IPS-NIHi7 (cell line): ENCODE measurements around the gene MAP1LC3A.
A peak's percentile ranks its signal among the peaks of the same experiment; 100 is the strongest.

Experiments
- DNase-seq: peaks from one replicate; pipeline ENCODE4 v3.0.0; 2012; ENCODE audit warnings: mixed read lengths; ENCODE audit errors: extremely low spot score

Gene MAP1LC3A

DNA sequence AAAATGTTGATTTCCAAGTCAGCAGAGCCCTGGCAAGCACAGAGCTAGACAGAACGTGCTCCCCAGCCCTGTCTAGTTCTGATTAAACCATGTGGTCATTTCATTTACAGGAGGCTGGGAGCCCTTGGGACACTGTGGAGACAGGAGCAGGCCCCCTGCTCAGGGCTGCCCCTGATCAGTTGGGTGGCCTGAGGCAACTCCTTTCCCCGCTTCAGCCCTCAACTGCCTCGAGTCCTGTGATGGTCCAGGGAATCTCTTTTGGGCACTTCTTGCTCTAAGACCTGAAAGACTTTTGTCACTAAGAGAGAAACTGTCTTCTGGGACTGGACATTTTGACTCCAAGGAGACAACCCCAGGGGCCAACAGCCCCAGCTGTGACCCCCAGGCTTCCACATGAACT lies 28.8 kb upstream of the MAP1LC3A start:
- no peak for DNase-seq

DNA sequence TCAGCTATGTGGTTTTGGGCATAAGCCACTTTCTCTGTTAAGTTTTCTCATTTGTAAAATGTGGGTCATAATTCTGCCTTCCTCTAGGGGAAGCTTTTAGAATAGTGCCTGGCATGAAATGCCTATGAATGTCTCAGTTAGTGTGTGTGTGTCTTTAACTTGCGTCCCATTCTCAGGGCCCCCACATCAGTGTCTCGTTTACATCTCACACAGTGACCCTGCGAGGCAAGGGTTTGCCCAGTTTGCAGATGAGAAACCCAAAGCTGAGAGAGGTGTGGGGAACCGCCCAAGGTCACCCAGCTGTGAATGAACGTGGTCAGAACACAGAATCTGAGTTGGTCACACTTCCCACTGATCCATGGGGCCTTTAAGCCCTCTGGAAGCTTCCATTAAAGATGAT lies 28.2 kb upstream of the MAP1LC3A start:
- DNase-seq = no peak

DNA sequence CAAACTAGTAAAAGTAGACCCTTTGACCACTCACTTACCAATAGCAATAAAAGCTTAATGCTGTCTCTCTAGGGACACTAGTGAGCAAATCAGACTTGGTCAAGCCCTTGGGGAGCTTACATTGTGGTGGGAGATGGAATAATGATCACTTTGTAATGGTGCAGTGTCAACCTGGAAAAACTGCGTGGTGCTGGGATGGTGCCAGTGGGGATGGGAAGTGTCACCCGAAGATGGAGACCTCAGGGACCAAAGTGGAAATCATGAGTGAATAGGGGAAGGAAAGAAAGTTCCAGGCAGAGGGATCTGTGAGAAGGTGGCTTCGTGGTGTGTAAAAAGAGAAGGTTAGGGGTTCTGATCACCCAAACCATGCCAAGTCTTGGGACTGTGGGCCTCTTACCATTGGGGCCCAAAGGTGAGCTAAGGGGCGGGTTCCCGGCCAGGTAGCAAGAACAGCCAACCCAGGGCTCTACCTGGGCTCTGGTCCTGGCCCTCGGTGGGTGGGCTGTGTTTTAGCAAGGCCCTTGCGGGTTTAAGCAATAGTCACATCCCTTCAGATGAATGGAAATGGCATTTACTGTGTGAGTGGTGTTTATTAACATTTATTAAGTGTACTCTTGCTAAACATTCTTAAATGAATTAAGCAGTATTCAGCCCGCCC lies 26.8 kb upstream of the MAP1LC3A start:
- no peak for DNase-seq

DNA sequence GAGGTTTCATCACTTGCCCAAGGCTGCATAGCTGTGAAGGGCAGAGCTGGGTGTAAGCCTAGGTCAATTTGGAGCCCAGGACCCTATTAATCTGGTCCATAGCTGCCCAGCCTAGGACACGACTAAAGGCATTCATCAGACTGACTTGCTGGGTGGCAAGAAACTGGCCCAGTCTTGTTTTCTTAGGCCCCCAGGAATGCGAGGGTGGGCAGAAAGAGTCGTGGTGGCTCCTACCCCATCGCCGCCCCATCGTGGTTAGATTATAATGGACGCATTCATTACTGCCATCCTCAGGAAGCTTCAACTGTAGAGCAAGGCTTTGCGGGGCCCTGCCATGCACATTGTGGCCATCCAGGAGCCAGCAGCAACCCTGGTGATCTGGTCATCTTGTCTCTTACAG lies 26.2 kb upstream of the MAP1LC3A start:
- no peak for DNase-seq

DNA sequence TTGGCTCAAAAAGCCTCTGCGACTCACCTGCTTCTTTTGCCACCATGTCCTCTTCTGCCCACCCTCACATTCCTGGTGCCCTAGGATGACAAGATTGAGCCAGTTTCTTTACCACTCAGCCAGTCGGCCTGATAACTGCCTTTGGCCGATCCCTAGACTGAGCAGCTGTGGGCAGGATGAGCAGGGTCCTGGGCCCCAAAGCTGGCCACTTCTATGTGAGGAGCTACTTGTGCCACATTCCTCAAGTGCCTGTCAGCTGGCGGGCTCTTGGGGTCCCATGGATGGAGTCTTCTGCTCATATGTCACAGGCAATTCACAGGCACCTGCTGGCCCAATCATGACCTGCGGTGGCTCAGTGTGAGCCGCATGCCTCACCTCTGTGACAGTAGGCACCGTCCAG lies 25.8 kb upstream of the MAP1LC3A start:
- DNase-seq = no peak

DNA sequence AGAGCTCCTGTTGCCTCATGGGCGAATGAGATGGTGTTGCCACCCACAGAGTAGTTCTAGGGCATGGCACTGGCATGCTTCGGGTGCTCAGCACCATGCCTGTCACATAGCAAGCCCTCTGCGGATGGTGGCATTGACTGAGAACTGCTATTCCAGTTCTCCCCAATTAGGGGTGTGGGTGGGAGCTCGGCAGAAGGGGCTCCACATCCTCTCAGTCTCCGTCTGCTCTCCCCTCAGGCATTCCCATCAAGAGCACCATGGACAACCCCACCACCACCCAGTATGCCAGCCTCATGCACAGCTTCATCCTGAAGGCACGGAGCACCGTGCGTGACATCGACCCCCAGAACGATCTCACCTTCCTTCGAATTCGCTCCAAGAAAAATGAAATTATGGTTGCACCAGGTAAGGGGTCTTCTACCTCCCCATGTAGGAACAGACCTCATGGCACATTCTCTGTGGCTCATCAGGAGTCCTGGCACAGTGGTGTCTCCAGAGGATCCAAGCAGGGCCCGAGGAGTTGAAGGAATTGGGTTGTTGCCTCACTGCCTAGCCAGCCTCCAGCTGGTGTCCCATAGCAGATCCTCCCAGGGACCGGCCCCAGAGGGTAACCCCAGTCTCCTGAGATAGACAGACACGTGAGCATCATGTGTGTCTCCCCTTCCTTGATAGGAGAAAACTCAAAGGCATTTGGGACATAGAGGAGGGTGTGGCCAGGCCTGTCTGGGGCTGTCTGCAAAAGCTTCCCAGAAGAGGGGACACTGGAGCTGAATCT lies 23.9 kb upstream of the MAP1LC3A start:
- no peak for DNase-seq

DNA sequence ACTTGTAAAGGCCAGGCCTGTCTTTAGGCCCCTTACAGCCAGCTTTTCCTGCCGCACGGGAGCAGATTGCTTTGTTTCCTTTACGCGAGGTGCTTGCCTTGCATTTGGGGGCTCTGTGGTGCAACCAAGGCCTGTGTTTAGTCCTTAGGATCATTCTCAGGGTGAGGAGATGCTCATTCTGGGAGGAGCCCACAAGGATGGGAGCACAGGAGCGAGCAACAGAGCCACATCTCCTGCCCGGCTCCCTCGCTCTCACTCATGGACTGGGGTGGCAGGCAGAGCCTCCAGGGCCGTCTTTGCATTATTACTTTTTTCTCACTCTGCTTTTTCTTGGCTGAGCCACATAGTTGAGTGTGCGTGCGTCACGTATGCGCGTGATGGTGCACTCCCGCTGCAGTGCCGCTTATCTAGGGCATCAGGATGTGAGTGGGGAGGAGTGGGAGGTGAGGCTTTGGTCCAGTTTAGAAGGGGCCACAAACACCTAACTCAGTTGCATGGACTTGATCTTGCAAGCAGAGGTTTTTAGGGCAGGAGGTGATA lies 23.1 kb upstream of the MAP1LC3A start:
- DNase-seq = no peak

DNA sequence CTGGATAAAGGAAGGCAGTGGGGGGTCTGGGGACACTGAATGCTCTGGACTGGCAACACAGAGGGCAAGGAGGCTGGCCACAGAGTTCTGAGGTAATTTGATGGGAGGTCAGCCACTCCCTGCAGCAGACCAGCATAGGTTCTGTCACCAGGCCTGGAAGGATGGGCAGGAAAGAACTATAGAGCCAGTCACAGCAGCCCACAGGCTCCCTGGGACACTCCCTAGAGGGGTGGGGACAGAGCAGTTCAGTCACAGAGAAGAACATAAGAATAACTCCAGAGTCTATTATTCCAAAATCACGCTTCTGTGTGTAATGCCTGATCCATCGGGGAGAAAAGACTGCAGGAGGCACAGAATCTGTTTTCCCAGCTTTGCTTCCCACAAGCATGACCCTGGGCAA lies 22.7 kb upstream of the MAP1LC3A start:
- no peak for DNase-seq

DNA sequence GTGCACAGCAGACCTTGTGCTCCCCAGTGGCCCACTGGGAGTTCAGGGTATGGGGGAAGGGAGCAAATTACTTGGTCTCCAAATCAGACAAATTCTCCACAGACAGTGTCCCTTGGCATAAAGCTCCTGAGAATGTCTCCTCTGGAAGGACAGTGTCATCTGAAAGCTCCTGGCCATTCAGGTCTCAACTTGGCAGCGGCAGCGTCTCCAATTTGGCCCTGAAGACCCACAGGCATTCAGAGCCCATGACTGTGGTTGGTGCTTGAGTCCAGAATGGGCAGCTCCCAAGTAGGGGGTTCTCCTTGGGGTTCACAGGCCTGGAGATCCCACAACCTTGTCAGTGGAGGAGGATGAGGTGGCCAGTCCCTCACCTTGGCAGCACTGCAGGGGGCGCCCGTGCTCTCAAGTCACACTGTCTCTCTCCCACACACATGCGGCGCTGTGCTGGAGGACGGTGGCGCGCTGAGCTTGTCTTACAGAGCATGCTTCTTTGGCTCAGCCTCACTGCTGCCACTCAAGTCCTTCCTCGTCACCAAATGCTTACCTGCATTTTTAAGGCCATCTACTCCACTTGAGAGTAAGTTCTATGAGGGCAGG lies 21.6 kb upstream of the MAP1LC3A start:
- peak; percentile 60 for DNase-seq

DNA sequence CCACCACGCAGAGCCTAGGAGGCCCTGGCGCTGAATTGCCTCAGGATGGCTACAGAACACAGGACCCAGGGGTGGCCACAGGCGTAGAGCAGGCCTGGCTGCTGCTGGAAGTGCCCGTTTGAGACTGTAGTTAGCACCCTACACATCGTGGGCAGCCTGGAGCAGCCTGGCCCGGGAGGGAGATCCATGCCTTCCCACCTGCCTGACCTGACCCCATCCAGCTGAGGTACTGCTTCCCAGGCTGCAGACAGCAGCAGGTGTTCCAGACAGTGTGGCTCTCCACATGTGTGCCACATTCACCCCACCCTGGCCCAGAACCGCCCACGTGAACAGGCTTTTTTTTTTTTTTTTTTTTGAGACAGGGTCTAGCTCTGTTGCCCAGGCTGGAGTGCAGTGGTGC lies 20.9 kb upstream of the MAP1LC3A start:
- DNase-seq = no peak

DNA sequence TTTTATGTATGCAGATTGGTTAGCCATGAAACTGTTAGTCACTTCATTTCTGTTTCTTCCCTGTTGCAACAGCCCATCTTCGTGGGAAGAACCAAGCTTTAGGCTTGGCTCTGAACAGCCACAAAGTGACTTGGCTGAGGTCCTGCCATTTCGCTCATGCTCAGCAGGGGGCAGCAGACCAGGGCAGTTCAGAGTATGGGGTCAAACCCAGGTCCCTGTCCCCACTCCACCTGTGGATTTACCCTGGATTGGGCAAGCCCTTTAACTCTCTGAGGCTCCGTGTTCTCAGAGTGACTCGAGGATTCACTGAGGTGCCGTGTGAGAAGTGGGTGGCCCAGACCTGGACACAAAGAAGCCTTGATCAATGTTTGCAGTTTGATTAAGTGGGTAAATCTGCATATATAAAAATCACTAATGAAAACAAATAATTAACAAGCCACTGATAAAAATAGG lies 19.8 kb upstream of the MAP1LC3A start:
- peak; percentile 72 for DNase-seq

DNA sequence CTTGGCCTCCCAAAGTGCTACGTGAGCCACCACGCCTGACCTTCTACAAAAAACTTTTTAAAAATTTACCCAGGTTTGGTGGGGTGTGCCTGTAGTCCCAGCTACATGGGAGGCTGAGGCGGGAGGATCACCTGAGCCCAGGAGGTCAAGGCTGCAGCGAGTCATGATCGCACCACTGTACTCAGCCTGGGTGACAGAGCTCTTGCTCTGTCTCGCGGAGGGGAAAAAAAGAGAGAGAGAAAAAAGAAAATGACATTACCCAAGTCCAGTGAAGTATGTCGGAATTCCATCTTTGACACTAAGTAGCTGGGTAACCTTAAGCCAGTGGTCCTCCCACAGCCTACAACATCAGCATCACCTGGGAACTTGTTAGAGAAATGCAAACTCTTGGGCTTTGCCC lies 18.8 kb upstream of the MAP1LC3A start:
- DNase-seq = no peak

DNA sequence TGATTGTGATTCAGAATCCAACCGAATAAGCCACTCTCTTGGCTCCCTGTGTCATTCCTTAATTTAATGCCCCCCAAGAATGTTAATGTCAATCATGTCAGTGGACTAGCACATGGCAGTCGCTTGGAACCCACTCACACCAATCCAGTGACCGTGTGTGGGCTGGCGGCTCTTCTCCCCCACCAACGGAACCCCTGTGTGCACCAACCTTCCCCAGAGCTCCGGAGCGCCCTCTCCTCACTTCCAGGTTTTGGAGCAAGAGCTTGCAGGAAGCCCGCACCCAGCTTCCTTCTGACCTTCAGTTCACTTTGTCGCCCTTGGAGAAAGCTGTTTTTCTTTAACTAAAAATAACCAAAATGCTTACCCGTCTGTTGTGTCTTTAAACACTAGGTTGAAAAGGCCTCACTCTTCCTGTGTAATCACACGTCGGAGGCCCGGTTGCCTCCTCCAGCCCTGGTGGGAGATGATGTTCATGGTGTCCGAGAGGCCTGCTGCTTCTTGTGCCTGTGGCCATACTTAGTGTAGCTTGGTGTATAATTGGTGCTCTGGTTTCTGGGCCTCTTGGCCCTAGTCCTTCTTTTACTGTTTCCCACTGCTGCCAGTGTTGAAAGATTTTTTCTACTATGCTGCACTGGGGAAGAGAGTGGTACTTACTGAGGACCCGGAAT lies 17.8 kb upstream of the MAP1LC3A start:
- DNase-seq = no peak

DNA sequence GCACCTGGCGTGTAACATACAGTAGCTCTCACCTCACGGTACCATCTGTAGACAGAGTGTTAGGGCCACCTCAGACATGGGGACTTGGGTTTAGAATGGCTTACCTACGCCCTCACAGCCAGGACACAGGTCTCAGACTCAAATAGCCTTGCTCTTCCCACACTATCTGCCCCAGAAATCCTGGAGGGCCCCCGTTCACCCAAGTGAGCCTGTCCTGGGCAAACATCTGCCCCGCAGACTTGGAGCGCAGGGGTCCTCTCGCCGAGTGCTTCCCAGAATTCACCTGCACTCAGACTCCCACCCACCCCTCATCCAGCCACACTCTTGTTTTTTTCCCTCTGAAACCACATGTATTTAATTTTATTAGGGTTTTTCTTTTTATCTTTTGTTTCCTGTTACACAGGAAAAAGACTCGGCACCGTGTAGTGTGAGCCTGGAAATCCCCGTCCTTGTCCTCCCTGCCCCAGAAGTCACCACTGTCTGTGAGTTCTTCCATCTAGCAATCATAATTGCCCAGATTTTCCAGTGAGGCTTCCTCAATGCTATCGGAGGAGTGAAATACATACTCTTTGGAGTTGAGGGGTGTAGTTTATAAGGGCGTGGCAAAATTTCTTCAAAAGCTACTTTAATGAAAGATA lies 17.1 kb upstream of the MAP1LC3A start:
- no peak for DNase-seq

DNA sequence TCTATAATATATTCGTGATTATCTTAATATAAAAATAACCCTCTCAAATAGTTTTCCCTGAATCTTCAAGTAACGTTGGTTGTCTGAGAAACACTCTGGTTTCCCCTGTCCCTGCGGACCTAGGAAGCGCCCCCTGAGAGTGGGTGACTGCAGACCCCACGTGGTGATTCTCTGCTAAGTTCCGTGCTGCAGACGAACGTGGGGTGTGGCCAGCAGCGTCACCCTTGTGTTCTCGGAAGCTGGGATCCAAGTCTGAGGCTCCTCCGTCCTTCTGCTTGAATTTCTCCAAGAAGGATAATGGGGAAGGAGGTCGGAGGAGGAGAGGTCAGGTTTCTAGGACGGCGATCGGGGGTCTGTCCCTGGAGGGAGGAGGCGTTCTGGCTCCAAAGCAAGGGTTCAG lies 16.6 kb upstream of the MAP1LC3A start:
- DNase-seq = no peak

DNA sequence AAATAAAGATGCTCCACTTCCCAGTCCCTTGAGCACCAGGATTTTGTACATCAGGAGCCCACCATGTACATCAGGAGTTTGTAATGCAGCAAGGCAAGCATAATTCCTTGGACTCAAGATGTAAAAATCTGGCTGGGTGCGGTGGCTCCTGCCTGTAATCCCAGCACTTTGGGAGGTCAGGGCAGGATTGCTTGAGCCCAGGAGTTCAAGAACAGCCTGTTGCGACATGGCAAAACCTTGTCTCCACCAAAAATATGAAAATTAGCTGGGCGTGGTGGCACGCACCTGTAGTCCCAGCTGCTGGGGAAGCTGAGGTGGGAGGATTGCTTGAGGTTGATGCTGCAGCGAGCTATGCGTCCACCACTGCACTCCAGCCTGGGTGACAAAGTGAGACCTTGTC lies 16.1 kb upstream of the MAP1LC3A start:
- no peak for DNase-seq

DNA sequence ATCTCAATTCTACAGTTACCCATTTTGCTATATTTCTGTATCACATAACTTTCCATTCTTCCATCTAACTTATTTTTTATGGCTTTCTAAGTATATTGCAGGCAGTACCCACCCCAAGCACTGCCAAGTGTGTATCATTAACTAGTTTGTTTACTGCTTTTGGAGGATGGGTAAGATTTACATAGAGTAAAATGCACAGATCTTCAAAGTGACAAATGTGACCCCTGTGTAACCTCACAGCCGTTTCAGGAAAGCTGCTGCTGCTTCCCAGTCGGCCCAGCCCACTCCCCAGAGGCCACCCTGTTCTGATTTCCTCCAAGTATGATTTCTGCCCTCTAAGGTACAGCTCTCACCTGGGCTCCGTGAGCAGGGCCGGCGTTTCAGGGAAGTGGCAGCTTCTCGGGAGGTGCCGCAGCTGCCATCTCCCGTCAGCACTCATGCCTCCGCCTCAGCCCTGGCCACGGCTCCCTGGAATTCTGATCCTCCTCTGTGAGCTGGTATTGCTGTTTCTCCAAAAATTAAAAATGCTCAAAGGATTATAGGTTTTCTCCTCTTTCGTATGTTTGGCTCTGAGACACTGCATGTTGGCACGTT lies 15.0 kb upstream of the MAP1LC3A start:
- no peak for DNase-seq

DNA sequence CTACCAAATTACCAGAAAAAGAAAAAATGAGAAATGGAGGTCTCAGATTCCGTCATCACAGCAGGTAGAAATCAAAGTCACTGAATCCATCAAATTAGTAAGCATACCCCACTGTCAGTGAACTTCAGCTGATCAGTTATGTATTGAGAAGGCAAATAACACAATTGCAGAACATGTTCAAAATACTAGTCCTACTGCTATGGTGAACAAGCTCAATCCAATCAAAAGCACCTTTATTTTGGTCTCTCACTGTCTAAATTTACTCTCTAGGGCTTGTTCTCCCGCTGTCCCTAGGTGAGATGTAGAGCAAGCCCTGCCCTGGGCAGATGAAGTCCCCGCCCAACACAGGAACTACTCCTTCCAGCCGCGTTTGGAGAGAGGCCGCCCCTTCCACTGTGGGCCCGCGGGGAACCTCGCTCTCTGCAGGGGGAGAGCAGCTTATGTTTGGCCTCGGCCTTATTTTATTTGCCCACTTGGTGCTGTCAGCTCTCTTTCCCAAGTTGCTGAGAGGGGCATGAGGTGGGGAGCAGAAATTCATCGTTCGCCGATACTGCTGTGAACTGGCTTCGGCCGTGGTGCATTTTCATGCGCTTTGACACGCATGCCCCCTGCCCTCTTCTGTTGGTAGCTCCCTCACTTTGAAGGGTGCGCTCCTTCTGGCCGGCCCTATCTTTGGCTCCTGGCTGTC lies 14.3 kb upstream of the MAP1LC3A start:
- DNase-seq = peak; percentile 58

DNA sequence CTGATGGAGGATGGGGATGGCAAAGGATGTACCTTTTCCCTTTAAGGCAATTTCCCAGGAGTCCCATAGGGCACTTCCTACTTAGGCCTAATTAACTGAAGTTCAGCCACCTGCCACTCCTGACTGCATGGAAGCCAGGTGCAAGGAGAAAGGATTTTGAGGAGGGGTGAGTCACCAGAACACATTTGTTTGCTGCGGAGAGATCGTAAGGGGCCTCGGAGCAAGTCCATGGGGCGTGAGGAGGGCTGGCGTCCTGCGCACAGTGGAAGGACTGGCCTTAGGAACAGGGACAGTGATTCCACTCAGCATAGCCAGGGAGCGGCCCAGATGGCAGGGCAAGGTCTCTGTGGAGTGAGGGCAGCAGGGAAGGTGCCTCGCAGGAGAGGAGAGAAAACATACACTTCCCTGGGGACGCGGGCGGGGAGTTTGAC lies 11.8 kb upstream of the MAP1LC3A start:
- no peak for DNase-seq

DNA sequence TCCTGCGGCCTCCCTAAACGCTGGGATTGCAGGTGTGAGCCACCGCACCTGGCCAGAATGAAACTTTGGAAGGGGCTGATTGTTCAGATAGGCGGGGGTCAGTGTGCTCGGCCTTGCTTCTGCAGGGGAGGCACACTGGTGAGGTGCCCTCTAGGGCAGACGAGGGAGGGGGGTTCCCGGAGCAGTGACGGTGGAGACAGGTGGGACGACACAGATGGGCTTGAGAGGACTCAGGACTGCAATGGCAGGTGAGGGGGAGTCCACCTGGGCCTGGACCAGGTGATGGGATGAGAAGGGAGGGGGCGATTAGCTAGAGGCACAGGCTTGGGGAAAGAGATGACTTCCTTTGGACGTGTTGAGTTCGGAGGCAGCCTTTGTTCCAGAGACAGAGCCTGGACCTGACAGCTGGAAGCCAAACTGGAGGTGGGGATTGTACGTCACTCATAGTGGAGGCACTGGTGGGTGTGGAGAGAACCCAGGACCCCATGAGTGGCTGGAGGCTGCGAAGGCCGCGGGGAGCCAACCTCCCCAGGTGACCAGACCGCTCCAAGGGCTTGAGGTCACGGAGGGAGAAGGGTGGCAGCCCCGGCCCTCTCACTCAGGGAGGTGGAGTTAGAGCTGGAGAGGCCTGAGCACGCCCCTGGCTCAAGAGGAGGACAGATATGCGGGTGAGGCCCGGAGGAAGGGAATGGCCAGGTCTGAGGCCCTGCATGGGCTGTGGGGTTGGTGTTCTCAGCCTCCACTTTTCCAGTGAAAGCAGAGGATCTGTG lies 10.5 kb upstream of the MAP1LC3A start:
- DNase-seq = no peak
